GM18517 (cell line): Measurements from ENCODE around the gene ZNF506.
"Not testable (repeated sequence)": the region's sequence is repeated elsewhere in the genome, so short reads cannot be mapped to it uniquely, and the experiment has no call there.

Experiments
- ATAC-seq: cut with Tn5 transposase; IDR thresholded peaks from one replicate; pipeline ENCODE4 v1.9.1; 2021; ENCODE audit warnings: mild to moderate bottlenecking, moderate library complexity; ENCODE audit not compliant: unreplicated experiment

Gene ZNF506

DNA sequence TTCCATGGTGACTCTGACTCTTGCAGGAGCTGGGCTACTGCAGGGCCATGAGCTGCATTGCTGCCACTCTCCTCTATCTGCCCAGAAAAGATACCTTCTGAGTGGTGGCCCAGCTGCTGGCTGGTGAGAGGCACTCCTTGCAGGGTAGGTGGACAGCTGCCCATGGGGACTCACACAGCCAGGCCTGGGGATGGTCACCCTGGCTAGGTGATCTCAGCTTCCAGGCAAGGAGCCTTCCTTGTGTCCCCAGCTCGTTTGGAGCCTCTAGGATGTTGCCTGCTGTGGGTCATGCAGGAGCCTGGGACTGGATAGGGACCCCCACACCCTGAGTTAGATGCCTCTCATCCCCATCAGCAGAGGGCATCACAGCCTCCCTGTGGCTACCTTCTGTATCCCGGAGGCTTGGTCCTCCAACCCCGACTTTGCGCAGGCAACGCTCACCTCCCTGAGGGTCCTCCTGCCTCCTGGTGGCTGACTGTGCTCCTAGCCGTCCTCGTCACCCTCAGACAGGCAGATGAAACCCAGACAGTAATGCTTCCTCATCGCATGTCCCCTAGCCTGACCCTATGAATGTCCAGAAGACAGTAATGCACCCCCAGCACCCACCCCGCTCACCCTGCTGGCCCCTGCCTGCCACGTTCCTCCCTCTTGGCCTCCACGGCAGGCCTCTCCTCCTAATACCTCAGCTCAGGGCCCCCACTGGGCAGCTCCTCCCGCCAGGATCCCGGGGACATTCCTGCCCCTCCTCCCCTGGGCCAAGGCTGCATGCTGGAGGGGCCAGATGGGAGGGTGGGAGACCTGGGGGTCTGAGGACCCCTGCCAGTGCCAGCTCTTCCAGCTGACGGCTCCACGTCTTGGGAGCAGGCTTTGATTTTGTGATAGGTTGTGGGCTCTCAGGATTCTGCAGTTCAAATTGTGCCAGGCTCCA is 75.0 kb downstream of the ZNF506 start:
- no peak for ATAC-seq

DNA sequence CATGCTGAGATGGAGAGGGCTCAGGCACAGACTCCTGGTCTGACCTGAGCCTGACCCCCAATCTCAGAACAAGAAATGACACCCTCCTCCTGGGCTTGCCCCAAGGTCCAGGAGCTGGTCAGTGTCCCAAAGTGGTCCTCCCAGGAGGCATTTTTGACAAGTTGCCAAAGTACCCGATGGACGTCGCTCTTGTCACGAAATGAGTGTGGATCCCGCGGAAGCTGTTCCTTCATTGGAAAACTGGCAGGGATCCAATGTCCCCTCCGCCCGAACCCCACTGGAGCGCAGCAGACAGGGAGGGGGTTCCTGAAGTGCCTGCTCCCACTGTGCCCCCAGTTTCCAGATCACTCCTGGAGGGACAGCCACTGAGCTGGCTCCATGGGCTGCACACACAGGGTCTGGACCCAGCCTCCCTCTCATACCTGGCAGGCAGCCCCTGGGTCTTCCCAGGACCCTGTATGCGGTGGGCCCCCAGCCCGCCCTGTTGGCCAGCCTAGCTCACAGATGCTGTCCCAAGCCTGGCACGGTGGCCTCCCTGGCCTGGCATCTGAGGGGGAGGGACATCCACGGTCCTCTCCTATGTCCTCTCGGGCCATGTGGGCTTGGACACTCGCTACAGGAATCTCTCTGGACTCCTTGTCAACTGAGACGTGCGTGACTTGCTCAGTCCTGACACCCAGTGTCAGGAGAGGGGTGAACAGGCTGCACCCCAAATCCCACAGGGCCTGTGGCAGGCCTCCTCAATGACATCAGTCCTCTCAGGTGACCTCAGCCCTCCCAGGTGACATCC is 75.9 kb downstream of the ZNF506 start:
- no peak for ATAC-seq

GRCh38 chr19:19744641-19745040 is 76.9 kb downstream of the ZNF506 start:
- ATAC-seq, result no peak

DNA sequence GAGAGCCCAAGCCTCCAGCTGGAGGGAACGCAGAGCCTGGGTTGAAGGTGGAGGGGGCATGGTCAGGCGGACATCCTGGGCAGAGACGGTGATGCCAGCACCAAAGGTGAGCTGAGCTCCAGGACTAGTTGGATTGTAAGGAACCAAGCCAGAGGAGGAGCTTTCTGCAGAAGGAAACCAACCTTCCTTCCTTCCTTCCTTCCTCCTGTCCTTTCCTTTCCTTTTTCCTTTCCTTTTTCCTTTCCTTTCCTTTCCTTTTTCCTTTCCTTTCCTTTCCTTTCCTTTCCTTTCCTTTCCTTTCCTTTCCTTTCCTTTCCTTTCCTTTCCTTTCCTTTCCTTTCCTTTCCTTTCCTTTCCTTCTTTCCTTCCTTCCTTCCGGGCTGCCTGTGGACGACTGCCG is 77.6 kb downstream of the ZNF506 start:
- ATAC-seq, result not testable (repeated sequence)

GRCh38 chr19:19743176-19743575 is 78.4 kb downstream of the ZNF506 start:
- ATAC-seq, result no peak

DNA sequence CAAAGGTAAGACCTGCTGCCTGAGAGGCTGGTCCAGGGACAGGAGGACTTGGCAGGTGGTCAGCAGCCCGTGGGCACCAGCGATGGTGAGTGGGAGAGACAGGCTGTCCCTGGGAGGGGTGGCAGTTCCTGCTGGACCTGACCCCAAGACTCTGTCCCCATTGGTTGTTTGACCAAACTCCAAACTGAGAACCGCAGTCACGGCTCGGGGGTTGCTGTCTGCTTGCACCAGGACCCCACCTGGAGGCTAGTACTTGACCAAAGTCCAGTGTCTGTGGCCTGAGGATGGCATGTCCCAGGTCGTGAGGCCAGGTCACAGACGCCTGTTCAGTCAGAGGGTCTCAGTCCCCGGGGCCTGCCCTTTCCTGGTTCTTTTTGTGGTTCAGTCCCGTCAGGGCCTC is 78.8 kb downstream of the ZNF506 start:
- ATAC-seq, result no peak
